Trophoblast cell (in vitro differentiated cells and primary cell): Measurements from ENCODE around the gene CASS4.
A peak's percentile ranks its signal among the peaks of the same experiment; 100 is the strongest.
"Not testable (repeated sequence)": the region's sequence is repeated elsewhere in the genome, so short reads cannot be mapped to it uniquely, and the experiment has no call there.

Experiments
- DNase-seq, 2 donors: peaks; one replicate each; pipeline ENCODE4 v3.0.0-alpha.2; 2016
- H2AFZ ChIP-seq: 2 replicates; pipeline ENCODE4 v1.6.1; 2013; ENCODE audit warnings: low read length, moderate library complexity, mild to moderate bottlenecking; ENCODE audit not compliant: insufficient read depth, poor library complexity
- H2AK5ac ChIP-seq: 2 replicates; pipeline ENCODE4 v1.6.1; 2013; ENCODE audit warnings: mild to moderate bottlenecking, low read length
- H2BK120ac ChIP-seq: 2 replicates; pipeline ENCODE4 v1.6.1; 2013; ENCODE audit warnings: low read length, mild to moderate bottlenecking, moderate library complexity; ENCODE audit not compliant: insufficient read depth, poor library complexity
- H2BK12ac ChIP-seq: 2 replicates; pipeline ENCODE4 v1.6.1; 2013; ENCODE audit warnings: mild to moderate bottlenecking, low read length, moderate library complexity
- H2BK5ac ChIP-seq: 2 replicates; pipeline ENCODE4 v1.6.1; 2013; ENCODE audit warnings: low read length, low read depth, moderate library complexity, mild to moderate bottlenecking; ENCODE audit not compliant: poor library complexity
- H3K14ac ChIP-seq: 2 replicates; pipeline ENCODE4 v1.6.1; 2013; ENCODE audit warnings: mild to moderate bottlenecking, low read length
- H3K18ac ChIP-seq: 2 replicates; pipeline ENCODE4 v1.6.1; 2013; ENCODE audit warnings: mild to moderate bottlenecking, low read length
- H3K23ac ChIP-seq: 2 replicates; pipeline ENCODE4 v1.6.1; 2013; ENCODE audit warnings: low read length
- H3K27ac ChIP-seq: 2 replicates; pipeline ENCODE4 v1.5.1; 2013; ENCODE audit warnings: low read depth, mild to moderate bottlenecking, inconsistent platforms, low read length, moderate library complexity
- H3K27me3 ChIP-seq: 2 replicates; pipeline ENCODE4 v1.6.1; 2013; ENCODE audit warnings: inconsistent platforms, mild to moderate bottlenecking, low read length, moderate library complexity; ENCODE audit not compliant: insufficient read depth
- H3K36me3 ChIP-seq, 2 experiments: 1 replicate in 1 of 2; 2 replicates in 1 of 2; pipeline ENCODE4 v1.6.1; 2013; ENCODE audit warnings: low read length in 2 of 2, mild to moderate bottlenecking in 2 of 2, moderate library complexity in 1 of 2; ENCODE audit not compliant: insufficient read depth in 2 of 2, control insufficient read depth in 1 of 2
- H3K4ac ChIP-seq: 2 replicates; pipeline ENCODE4 v1.6.1; 2013; ENCODE audit warnings: low read depth, mild to moderate bottlenecking, low read length, moderate library complexity
- H3K4me1 ChIP-seq, 2 experiments: 1 replicate in 1 of 2; 2 replicates in 1 of 2; pipeline ENCODE4 v1.6.1; 2013; ENCODE audit warnings: low read length in 2 of 2, mild to moderate bottlenecking in 2 of 2, moderate library complexity in 1 of 2; ENCODE audit not compliant: insufficient read depth in 2 of 2, control insufficient read depth in 1 of 2
- H3K4me2 ChIP-seq: 2 replicates; pipeline ENCODE4 v1.6.1; 2013; ENCODE audit warnings: inconsistent platforms, mild to moderate bottlenecking, low read length, moderate library complexity
- H3K4me3 ChIP-seq: 2 replicates; pipeline ENCODE4 v1.5.1; 2013; ENCODE audit warnings: mild to moderate bottlenecking, low read depth, low read length, inconsistent platforms
- H3K79me1 ChIP-seq: one replicate; pipeline ENCODE4 v1.6.1; 2013; ENCODE audit warnings: low read length
- H3K79me2 ChIP-seq: 2 replicates; pipeline ENCODE4 v1.6.1; 2013; ENCODE audit warnings: low read length, mild to moderate bottlenecking; ENCODE audit not compliant: control insufficient read depth, insufficient read depth, poor library complexity
- H3K9ac ChIP-seq: 2 replicates; pipeline ENCODE4 v1.6.1; 2013; ENCODE audit warnings: mild to moderate bottlenecking, low read length
- H3K9me3 ChIP-seq: 2 replicates; pipeline ENCODE4 v1.6.1; 2013; ENCODE audit warnings: low read depth, mild to moderate bottlenecking, control low read depth, inconsistent platforms, low read length; ENCODE audit not compliant: insufficient read depth
- H4K12ac ChIP-seq: 2 replicates; pipeline ENCODE4 v1.6.1; 2013; ENCODE audit warnings: low read depth, mild to moderate bottlenecking, low read length, moderate library complexity
- H4K8ac ChIP-seq: 2 replicates; pipeline ENCODE4 v1.6.1; 2013; ENCODE audit warnings: low read depth, mild to moderate bottlenecking, low read length, moderate library complexity
- H4K91ac ChIP-seq: one replicate; pipeline ENCODE4 v1.6.1; 2013; ENCODE audit warnings: low read depth, mild to moderate bottlenecking, low read length, moderate library complexity
- WGBS: extraction: QIAGEN DNeasy Blood & Tissue Kit; methylation state at CpG from one replicate; pipeline ENCODE4 v1.1.7; 2013; ENCODE audit warnings: missing lambda C conversion rate; ENCODE audit not compliant: insufficient read length, insufficient coverage; ENCODE audit errors: extremely low coverage; 5-methylcytosine and 5-hydroxymethylcytosine counted together

Gene CASS4

GRCh38 chr20:56388882-56389281, 23.2 kb upstream of the CASS4 start:
- Histone ChIP-seq H2BK5ac (no peak overlapping the region), H3K79me1 (peaks cover 11% of the 10 kb centered on the region), H3K4me1 (peaks cover 0 to 8% of the 10 kb centered on the region in 2 experiments), H2BK120ac (no peak overlapping the region), H4K91ac (no peak overlapping the region), H3K9me3 (no peaks in the 10 kb centered on the region), H3K9ac (no peak overlapping the region), H3K23ac (no peak overlapping the region), H3K4ac (no peak overlapping the region), H4K12ac (no peak overlapping the region), H3K27ac (no peak overlapping the region), H2AK5ac (no peak overlapping the region), H3K14ac (no peak overlapping the region), H2BK12ac (no peak overlapping the region), H4K8ac (no peak overlapping the region), H3K27me3 (no peaks in the 10 kb centered on the region), H3K79me2 (peaks cover 16% of the 10 kb centered on the region), H3K4me3 (no peak overlapping the region), H3K18ac (no peak overlapping the region), H3K4me2 (no peak overlapping the region), H2AFZ (no peak overlapping the region), H3K36me3 (peaks cover 17 to 41% of the 10 kb centered on the region in 2 experiments)
- no CpG with 5 or more reads among the region's 4 CpGs for WGBS
- DNase-seq, result no peak

DNA sequence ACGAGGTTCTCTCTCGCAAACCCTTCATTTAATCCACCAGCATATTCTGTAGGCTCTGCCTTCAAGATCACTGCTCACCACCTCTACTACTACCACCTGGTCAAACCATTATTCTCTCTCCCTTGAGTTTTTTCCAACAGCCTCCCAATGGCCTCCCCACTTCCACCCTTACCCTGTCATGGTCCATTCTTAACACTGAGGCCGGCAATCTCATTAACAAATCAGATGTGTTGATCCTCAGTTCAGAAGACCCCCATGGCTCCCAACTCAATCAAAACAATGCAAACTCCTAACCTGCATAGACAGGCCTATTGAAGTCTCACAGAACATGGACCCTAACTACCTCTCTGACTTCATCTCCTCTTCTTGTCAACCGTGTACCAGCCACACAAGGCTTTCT, 22.3 kb upstream of the CASS4 start:
- Histone ChIP-seq H4K91ac (no peak overlapping the region), H2BK120ac (no peak overlapping the region), H3K27ac (no peak overlapping the region), H3K14ac (no peak overlapping the region), H2BK12ac (no peak overlapping the region), H3K9ac (no peak overlapping the region), H4K8ac (no peak overlapping the region), H3K4ac (peak overlapping the region; percentile 61), H2AFZ (no peak overlapping the region), H3K23ac (no peak overlapping the region), H2AK5ac (no peak overlapping the region), H3K36me3 (peaks cover 14 to 37% of the 10 kb centered on the region in 2 experiments), H3K27me3 (no peaks in the 10 kb centered on the region), H3K4me1 (peaks cover 0 to 8% of the 10 kb centered on the region in 2 experiments), H3K18ac (no peak overlapping the region), H3K4me2 (no peak overlapping the region), H4K12ac (no peak overlapping the region), H2BK5ac (no peak overlapping the region), H3K9me3 (no peaks in the 10 kb centered on the region), H3K4me3 (no peak overlapping the region), H3K79me1 (peaks cover 11% of the 10 kb centered on the region), H3K79me2 (peaks cover 16% of the 10 kb centered on the region)
- no CpG with 5 or more reads among the region's 4 CpGs for WGBS
- DNase-seq, result no peak

DNA sequence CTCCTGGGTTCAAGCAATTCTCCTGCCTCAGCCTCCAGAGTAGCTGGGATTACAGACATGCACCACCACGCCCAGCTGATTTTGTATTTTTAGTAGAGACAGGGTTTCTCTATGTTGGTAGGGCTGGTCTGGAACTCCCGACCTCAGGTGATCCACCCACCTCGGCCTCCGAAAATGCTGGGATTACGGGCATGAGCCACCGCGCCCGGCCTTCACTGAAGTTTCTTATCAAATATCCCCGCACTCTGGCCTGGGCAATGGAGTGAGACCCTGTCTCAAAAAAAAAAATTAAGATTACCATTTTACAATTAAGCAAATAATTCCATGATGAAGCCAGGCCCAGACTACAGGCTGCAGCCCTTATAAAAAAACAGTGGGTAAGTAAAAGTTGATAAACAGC, 21.7 kb upstream of the CASS4 start:
- not testable (repeated sequence) for H4K12ac ChIP-seq, H3K14ac ChIP-seq, H2BK120ac ChIP-seq, H2AFZ ChIP-seq, H4K91ac ChIP-seq, H2AK5ac ChIP-seq, DNase-seq, H3K9ac ChIP-seq, H3K4me1 ChIP-seq, H3K4me2 ChIP-seq, H3K27me3 ChIP-seq, H2BK12ac ChIP-seq, H2BK5ac ChIP-seq, H3K23ac ChIP-seq, H3K4me3 ChIP-seq, H3K27ac ChIP-seq, H4K8ac ChIP-seq, H3K18ac ChIP-seq, H3K4ac ChIP-seq, H3K9me3 ChIP-seq
- peaks cover 11% of the 10 kb centered on the region for H3K79me1 ChIP-seq
- H3K79me2 ChIP-seq, result peaks cover 16% of the 10 kb centered on the region
- WGBS, result no CpG with 5 or more reads among the region's 9 CpGs
- peaks cover 16 to 36% of the 10 kb centered on the region in 2 experiments for H3K36me3 ChIP-seq

GRCh38 chr20:56391037-56391436, 21.0 kb upstream of the CASS4 start:
- no peaks in the 10 kb centered on the region for H3K9me3 ChIP-seq
- no peak overlapping the region for H4K8ac ChIP-seq
- no CpG with 5 or more reads among the region's 10 CpGs for WGBS

More at GRCh38 chr20:56391037-56391436, 21.0 kb upstream of the CASS4 start:
- no peak for DNase-seq
- Histone ChIP-seq H3K9ac (no peak overlapping the region), H3K4me2 (peak overlapping the region; percentile 76), H2BK5ac (no peak overlapping the region), H3K14ac (no peak overlapping the region), H2AK5ac (no peak overlapping the region), H3K79me2 (peaks cover 15% of the 10 kb centered on the region), H2BK12ac (no peak overlapping the region), H3K79me1 (peaks cover 9% of the 10 kb centered on the region), H4K91ac (no peak overlapping the region), H3K23ac (no peak overlapping the region), H3K36me3 (peaks cover 13 to 37% of the 10 kb centered on the region in 2 experiments), H3K18ac (no peak overlapping the region), H3K4me3 (peak overlapping the region; percentile 87), H2BK120ac (no peak overlapping the region), H3K4me1 (peaks cover 0 to 8% of the 10 kb centered on the region in 2 experiments), H3K27ac (no peak overlapping the region), H3K27me3 (no peaks in the 10 kb centered on the region), H4K12ac (no peak overlapping the region), H3K4ac (peak overlapping the region; percentile 66), H2AFZ (no peak overlapping the region)
